Keratinocyte (primary cell): Measurements from ENCODE around the gene HBP1. TPM values are rescaled to one million over a fixed set of nuclear protein-coding genes. Genes with fewer than 3 reads are reported as not detected.
A peak's percentile ranks its signal among the peaks of the same experiment; 100 is the strongest.
"Not testable (repeated sequence)": the region's sequence is repeated elsewhere in the genome, so short reads cannot be mapped to it uniquely, and the experiment has no call there.

Experiments used
- DNase-seq: peaks from one replicate; pipeline ENCODE4 v3.0.0-alpha.2; 2011; ENCODE audit warnings: low read depth, missing footprints, low spot score
- FAIRE-seq: peaks from 2 replicates; lab custom pipeline; 2011; peaks lifted over from hg19 to GRCh38; lab: Jason Lieb, UNC
- H2AFZ ChIP-seq: 2 replicates; pipeline ENCODE4 v1.6.0; 2012; ENCODE audit warnings: low read length, control low read depth, inconsistent platforms; ENCODE audit not compliant: control insufficient read depth
- H3K27ac ChIP-seq: 2 replicates; pipeline ENCODE4 v1.5.1; 2011; ENCODE audit warnings: low read length; ENCODE audit not compliant: control insufficient read depth, insufficient read depth
- H3K27me3 ChIP-seq: 3 replicates; pipeline ENCODE4 v1.6.0; 2011; ENCODE audit warnings: low read length; ENCODE audit not compliant: control insufficient read depth, insufficient read depth; ENCODE audit errors: extremely low read depth
- H3K36me3 ChIP-seq, 2 experiments: 2 replicates in 1 of 2; 3 replicates in 1 of 2; pipeline ENCODE4 v1.5.1; 2011; ENCODE audit warnings: low read length in 2 of 2, mild to moderate bottlenecking in 1 of 2; ENCODE audit not compliant: control insufficient read depth in 2 of 2, insufficient read depth in 2 of 2; ENCODE audit errors: extremely low read depth in 1 of 2
- H3K4me1 ChIP-seq: 3 replicates; pipeline ENCODE4 v1.5.1; 2011; ENCODE audit warnings: low read length; ENCODE audit not compliant: control insufficient read depth, insufficient read depth; ENCODE audit errors: extremely low read depth
- H3K4me2 ChIP-seq: 3 replicates; pipeline ENCODE4 v1.6.0; 2011; ENCODE audit warnings: low read depth, low read length; ENCODE audit not compliant: control insufficient read depth, insufficient read depth; ENCODE audit errors: extremely low read depth
- H3K4me3 ChIP-seq, 3 experiments: fragments of 200-600 bp in 1 of 3; sonication (generic) in 1 of 3; 2 replicates in 2 of 3; 3 replicates in 1 of 3; pipeline ENCODE4 v1.5.1; 2011 to 2016; ENCODE audit warnings: low read length in 3 of 3, mild to moderate bottlenecking in 3 of 3, control low read depth in 2 of 3, inconsistent platforms in 1 of 3, low read depth in 1 of 3, mixed read lengths in 1 of 3, mixed run types in 1 of 3, moderate library complexity in 1 of 3; ENCODE audit not compliant: control insufficient read depth in 2 of 3, insufficient read depth in 2 of 3; ENCODE audit errors: extremely low read depth in 1 of 3
- H3K79me2 ChIP-seq: 2 replicates; pipeline ENCODE4 v1.6.0; 2012; ENCODE audit warnings: low read length; ENCODE audit not compliant: control insufficient read depth, insufficient read depth
- H3K9ac ChIP-seq: 3 replicates; pipeline ENCODE4 v1.6.0; 2011; ENCODE audit warnings: low read length; ENCODE audit not compliant: control insufficient read depth, insufficient read depth; ENCODE audit errors: extremely low read depth
- H3K9me1 ChIP-seq: 3 replicates; pipeline ENCODE4 v1.6.0; 2011; ENCODE audit warnings: low read length; ENCODE audit not compliant: control insufficient read depth, insufficient read depth; ENCODE audit errors: extremely low read depth
- H3K9me3 ChIP-seq: 2 replicates; pipeline ENCODE4 v1.5.1; 2012; ENCODE audit warnings: low read depth, low read length; ENCODE audit not compliant: control insufficient read depth
- H4K20me1 ChIP-seq: 3 replicates; pipeline ENCODE4 v1.6.0; 2011; ENCODE audit warnings: low read length; ENCODE audit not compliant: control insufficient read depth, insufficient read depth; ENCODE audit errors: extremely low read depth
- CTCF ChIP-seq, 3 experiments: IDR thresholded peaks in 1 of 3; conservative IDR thresholded peaks in 1 of 3; optimal IDR thresholded peaks in 1 of 3; 2 replicates in 2 of 3; 3 replicates in 1 of 3; pipeline versions ENCODE3 to v1.5.1; 2011; ENCODE audit warnings: low read length in 3 of 3, mild to moderate bottlenecking in 3 of 3, moderate library complexity in 2 of 3, control low read depth in 1 of 3, inconsistent platforms in 1 of 3; ENCODE audit not compliant: insufficient read depth in 2 of 3; ENCODE audit errors: extremely low read depth in 1 of 3
- EZH2 ChIP-seq: IDR thresholded peaks from one replicate; pipeline ENCODE4 v1.6.1; 2012; ENCODE audit warnings: inconsistent platforms, mild to moderate bottlenecking, low read length, moderate library complexity
- dilution Hi-C: fragments of 300-500 bp; cut with MboI; formaldehyde crosslinking; loops from one replicate; pipeline ENCODE4 v1.7.0; 2020; ENCODE audit warnings: low sequenced_read_pairs; ENCODE audit not compliant: extremely low pct_ligation_motif_present
- polyA plus RNA-seq, 5 experiments: library from polyadenylated mRNA; depleted of rRNA in 3 of 5; stranded (reverse) in 3 of 5; stranded (forward) in 1 of 5; unstranded in 1 of 5; fragments of >200 nt; gene quantifications; 1 replicate in 1 of 5; 2 replicates in 3 of 5; 3 replicates in 1 of 5; pipeline versions ENCODE4 v1.2.1 to v1.2.3, GENCODE V29; 2011 to 2012; ENCODE audit warnings: missing spikeins in 2 of 5, low read depth in 1 of 5, low replicate concordance in 1 of 5

HBP1 gene
- polyA plus RNA-seq, 1 donor (not counting 4 experiments of a cell fraction or from before 2014, with no cell fraction given), result 42.8 TPM

DNA sequence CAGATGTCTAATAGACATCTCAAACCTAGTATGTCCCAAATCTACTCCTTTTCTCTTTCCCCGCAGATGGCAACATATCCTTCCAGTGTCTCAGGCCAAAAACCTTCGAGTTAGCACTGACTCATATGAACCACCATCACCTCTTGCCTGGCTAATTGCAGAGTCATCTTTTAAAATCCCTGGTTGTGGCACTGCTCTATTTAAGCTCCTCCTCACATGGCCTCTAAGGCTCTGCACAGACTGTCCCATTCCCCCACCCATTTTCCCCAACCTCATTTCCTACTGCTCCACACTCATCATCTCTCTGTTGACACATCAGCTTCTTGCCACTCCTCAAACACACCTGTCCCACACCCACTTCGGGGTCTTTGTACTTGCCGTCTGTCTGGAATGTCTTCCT, 16.8 kb upstream of the HBP1 start:
- DNase-seq (no peak), FAIRE-seq (no peak)
- no peak overlapping the region for H2AFZ ChIP-seq
- no peaks in the 10 kb centered on the region for H3K79me2 ChIP-seq
- dilution Hi-C loops, result no loop called here
- H3K9me3 ChIP-seq, result no peaks in the 10 kb centered on the region
- H4K20me1 ChIP-seq, result no peaks in the 10 kb centered on the region
- H3K4me3 ChIP-seq, result no peak overlapping the region
- TF ChIP-seq EZH2, result no peak
- TF ChIP-seq CTCF (optimal IDR thresholded peaks at IDR 0.05 in 1 of 3, IDR thresholded peaks at IDR 0.05 in 1 of 3, conservative IDR thresholded peaks at IDR 0.05 in 1 of 3; ENCODE audit: extremely low read depth in 1 of 3, insufficient read depth in 2 of 3, low read length in 3 of 3), result peak in 2 of 3 experiments; percentile 4 to 12
- no peak overlapping the region for H3K4me2 ChIP-seq
- peaks cover 3% of the 10 kb centered on the region for H3K4me1 ChIP-seq
- H3K27ac ChIP-seq, result no peak overlapping the region
- H3K27me3 ChIP-seq, result no peaks in the 10 kb centered on the region
- no peak overlapping the region for H3K9ac ChIP-seq
- H3K9me1 ChIP-seq, result no peaks in the 10 kb centered on the region
- no peaks in the 10 kb centered on the region for H3K36me3 ChIP-seq

DNA sequence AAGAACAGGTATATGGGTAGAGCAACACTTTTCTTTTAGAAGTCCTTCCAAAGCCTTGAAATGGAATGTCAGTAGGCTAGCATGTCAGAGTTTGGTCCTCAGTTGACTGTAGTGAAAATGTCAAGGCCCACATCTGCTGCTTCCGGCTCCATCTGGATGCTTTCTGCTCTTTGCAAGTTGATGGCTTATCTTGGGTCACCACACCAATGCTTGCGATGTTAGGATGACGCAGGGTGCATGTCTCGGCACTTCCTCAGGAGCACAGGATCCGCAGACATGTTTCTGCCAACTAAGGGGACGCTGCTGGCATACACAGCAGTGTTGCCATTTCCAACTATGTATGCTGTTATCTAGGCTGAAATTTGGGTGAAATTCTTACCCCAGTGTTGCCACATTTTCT, 14.0 kb upstream of the HBP1 start:
- Histone ChIP-seq H2AFZ (no peak overlapping the region), H4K20me1 (no peaks in the 10 kb centered on the region), H3K36me3 (no peaks in the 10 kb centered on the region), H3K27me3 (no peaks in the 10 kb centered on the region), H3K79me2 (no peaks in the 10 kb centered on the region), H3K9me1 (no peaks in the 10 kb centered on the region), H3K4me3 (no peak overlapping the region), H3K9me3 (no peaks in the 10 kb centered on the region), H3K4me1 (no peaks in the 10 kb centered on the region), H3K4me2 (no peak overlapping the region), H3K9ac (no peak overlapping the region), H3K27ac (no peak overlapping the region)
- FAIRE-seq (no peak), DNase-seq (no peak)
- TF ChIP-seq EZH2 (no peak), CTCF (optimal IDR thresholded peaks at IDR 0.05 in 1 of 3, IDR thresholded peaks at IDR 0.05 in 1 of 3, conservative IDR thresholded peaks at IDR 0.05 in 1 of 3; ENCODE audit: extremely low read depth in 1 of 3, insufficient read depth in 2 of 3, low read length in 3 of 3) (no peak)
- dilution Hi-C loops, result no loop called here

GRCh38 chr7:107155726-107156125, 13.1 kb upstream of the HBP1 start:
- H3K79me2 ChIP-seq, H3K9me1 ChIP-seq, H3K27ac ChIP-seq, H4K20me1 ChIP-seq, dilution Hi-C loops, H3K36me3 ChIP-seq, H3K27me3 ChIP-seq, H3K9me3 ChIP-seq, H3K4me1 ChIP-seq, DNase-seq, H3K4me2 ChIP-seq, H3K9ac ChIP-seq, H3K4me3 ChIP-seq, FAIRE-seq, H2AFZ ChIP-seq: not testable (repeated sequence)
